Kidney glomerular epithelial cell (primary cell): ENCODE data around the gene MZB1.
"Not testable (repeated sequence)": the region's sequence is repeated elsewhere in the genome, so short reads cannot be mapped to it uniquely, and the experiment has no call there.

Source experiments
- DNase-seq: peaks from one replicate; lab custom pipeline; 2025; lab: John Stamatoyannopoulos, UW

The MZB1 gene

DNA sequence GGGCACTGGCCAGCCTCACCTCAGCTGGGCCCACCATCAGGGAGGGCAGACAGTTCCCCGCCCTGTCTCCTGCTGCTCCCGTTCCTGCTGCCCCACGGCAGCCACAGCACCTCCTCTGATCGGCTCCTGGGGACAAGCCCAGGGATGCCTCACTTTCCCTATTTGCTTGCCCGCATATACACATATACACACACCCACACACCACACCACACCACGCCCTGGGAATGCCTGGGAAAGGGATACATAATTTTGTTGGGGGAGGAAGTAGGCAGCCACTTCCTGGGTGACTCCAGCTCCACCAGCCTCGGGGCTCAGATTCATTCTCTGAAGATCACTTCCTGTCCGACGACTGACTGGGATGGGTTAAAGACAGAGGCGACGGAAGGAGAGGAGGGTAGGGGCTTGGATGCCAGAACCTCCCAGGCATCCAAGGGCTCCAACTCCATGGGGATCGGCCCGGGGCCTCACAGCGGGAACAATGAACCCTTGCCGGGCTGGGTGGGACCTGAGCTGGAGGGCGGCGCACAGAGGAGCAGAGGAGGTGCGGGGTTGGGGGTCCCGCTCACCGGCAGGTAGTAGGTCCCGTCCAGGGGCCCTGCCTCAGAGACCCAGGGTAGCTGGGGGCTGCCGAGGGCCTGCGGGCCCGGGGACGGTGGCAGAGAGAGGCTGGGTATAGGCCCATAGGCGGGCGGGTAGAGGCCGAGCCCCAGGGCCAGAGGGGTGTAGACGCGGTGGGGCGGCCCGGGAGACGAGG, 2.0 kb upstream of the MZB1 start:
- DNase-seq: no peak

DNA sequence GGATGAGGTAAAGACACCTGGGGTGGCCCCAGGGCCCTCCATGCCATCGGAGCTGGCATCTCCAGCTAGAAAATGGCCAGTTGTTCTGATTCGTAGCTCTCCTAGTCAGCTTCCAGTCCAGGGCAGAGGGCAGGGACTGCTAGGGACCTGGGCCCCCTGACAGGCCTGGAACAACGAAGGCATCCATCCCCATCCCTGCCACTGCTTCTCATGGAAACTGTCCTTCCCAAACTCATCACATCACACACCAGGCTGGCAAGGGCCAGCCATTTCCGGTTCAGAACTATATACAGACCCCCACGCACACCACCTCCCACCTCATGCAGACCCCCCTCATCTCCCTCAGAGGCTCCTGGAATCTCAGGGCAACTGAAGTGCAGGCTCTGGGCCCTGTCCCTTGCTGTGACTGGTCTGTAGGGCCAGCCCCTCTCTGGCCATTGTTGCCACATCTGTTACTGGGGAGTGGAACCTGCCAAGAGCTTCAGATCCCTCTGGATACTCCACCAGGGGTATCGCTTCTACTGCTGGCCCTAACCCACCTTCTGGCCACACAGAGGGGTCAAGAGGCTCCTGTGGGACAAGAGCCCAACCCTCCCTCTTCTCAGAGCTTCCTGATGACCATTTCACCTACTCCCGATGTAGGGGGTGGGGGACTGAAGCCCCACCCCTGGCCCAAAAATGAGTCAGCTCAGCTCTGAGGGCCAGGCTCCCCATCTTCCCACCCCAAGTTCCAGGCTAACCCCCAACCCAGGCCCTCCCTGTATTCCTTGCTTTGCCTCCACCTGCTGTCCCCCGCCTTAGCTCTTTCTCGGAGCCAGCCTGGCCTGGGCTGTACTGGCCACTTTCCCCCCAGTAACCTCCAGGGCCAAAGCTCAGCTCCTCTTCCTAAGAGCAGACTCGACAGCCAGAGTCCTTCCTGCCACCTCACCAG, 1.2 kb upstream of the MZB1 start:
- no peak for DNase-seq

DNA sequence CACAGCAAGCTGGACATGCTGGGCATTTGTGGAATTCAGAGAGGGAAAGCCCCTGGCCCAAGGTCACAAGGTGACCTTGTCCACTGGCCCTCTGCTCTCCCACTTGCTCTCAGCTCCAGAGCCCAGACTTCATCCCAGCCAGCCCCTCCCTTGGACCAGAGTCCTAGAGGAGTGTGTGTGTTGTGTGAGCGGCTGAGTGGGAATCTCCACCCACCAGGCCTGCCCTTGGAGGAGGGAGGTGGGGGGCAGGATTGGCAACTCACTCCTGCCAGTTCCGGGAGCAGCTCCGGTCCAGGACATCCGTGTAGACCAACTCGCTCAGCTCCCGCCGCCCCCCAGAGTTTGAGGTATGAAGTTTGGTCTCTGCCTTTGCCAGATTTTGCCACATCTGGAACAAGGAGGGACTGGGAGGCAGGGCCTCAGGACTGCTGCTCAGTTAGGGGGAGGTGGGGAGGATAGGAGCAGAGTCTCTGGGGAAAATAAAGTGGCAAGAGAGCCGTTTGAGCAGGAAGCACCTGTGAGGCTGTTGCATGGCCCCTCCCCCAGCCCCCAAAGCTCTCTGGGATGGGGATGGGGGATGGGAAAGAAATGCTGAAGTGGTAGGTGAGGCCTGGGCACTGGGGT, 1.4 kb downstream of the MZB1 start:
- peak; percentile 48 for DNase-seq

DNA sequence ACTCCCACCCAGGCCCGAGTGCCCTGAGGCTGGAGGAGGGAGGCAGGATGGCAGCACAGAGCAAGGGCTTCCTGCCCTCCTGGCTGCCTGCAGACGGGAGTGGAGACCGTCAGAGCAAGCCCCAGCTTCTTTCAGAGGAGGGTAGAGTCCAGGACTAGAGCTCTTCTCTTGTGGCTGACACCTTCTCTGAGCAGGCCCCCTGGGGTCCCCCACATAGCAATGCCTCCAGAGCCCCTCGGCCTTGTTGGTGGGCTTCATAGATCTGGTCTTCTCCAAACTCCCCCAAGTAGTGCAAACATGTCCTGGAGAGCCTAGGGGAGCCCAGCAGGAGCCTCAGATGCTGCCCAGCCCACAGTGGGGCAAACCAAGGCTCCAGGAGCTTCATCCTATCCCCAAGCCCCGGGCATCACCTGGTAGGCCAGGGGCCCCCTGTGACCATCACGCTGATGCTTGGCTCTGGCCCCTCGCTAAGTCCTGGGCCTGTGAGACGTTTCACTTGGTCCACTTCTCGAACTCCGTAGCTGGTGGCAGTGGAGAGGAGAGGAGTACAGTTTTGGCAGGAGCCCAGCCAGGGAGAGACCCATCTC, 2.0 kb downstream of the MZB1 start:
- DNase-seq: no peak

DNA sequence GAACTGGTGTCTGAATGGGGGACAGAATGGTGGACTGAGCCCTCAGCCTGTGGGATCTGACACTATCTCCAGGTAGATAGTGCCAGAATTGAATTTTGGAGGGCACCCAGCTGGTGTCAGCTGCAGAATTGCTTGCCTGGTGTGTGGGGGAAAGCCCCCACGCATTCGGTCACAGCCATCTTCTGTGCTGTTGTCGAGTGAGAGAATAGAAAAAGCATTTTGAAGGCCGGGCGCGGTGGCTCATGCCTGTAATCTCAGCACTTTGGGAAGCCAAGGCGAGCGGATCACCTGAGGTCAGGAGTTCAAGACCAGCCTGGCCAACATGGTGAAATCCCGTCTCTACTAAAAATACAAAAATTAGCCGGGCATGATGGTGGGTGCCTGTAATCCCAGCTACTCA, 2.8 kb downstream of the MZB1 start:
- not testable (repeated sequence) for DNase-seq

DNA sequence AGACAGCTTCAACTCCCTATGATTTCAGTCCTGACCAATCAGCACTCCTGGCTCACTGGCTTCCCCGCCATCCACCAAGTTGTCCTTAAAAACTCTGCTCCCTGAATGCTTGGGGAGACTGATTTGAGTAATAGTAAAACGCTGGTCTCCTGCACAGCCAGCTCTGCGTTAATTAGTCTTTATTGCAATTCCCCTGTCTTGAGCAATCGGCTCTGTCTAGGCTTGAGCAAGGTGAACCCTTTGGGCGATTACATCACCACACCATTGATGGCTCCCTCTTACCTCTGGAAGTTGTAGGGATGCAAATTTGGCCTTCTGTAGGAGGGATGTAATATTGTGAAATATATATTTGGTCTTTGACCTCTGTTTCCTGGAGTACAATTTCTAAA, 3.7 kb downstream of the MZB1 start:
- no peak for DNase-seq

DNA sequence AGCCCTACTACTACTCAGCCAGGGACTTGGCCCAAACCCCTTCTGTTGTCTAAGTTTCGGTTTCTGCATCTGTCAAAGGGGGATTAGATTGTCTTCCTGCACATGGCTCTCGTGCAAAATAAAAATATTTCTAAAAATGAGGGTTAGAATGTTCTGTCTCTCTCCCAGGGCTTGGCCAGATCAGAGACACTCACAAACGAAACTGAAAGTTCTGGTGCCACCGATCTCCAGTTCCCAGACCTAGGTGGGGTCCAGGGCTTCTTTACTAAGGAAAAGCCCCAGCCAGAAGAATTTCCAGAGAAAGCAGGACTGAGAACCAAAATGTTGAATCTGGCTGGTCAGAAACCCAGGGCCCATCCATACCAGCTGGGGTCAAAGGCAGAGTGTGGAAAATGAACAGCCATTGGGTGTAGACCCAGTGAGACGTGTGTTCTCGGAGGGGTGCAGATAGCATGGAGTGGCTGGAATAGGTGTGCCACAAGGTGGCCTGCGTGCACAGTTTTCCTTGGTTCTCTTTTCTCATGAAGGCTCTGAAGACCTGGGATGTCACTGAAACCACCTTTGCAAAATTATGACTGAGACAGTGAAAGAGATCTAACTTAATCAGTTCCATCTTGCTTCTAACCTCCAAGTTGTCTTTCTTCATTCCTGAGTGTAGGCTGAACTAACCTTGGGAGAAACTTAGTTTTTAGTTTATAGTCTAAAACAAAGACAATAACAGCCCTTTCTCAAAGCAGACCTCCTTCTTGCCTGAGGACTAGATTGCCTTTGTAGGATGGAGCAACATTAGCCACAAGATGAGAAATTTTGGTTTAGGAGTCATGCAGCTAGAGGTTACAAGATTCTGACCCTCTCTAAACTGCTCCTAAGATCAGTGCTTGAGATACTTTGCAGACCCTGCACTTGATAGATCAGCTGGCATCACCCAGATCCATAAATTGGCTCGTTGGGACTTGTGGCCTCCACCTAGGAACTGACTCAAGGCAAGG, 4.4 kb downstream of the MZB1 start:
- DNase-seq: no peak

DNA sequence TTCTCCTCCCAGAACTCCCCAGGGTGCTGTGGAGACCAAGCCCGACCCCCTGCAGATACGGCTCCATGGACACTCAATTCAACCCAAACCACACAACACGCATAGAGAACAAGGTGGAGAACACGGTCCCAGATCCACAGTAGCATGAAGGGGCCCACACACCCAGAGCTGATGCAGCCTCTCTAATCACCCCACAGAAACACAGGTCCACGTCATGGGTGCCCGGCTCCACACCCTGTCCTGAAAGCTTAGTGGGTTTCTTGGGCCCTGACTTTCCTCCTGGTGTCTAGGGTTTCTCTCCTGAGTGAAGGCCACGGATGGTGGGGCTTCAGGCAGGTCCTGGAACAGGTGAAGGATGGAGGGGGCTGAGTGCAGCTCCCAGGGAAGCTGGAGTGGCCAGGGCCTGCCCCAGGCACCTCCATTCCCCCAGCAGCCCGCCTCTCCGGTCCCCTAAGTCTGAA, 5.1 kb downstream of the MZB1 start:
- no peak for DNase-seq

DNA sequence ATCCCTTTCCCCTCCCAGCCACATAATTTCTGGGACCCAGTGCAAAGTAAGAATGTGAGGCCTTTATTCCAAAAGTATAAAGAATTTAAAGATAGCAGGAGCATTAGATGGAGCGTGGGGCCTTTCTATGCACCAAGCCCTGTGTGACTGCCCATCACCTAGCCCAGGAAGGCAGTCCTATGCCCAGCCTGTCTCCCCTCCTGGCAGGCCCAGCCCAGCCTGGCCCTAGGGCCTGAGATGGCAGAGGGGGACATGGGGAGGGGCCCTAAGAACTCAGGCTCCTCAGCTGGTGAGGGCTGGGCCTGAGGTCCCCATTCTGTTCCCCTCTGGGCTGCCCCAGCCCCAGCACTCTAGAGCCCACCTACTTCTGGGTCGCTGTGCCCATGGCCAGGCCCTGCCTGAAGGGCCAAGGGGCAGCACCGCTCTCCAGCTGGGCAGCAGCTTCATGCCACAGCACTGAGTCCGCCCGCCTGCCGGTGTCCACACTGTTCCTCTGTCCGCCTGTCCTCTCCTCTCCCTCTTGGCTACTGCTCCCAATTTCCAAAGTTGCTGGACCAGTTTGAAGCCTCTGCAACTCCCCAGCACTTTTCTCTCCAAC, 5.6 kb downstream of the MZB1 start:
- no peak for DNase-seq

DNA sequence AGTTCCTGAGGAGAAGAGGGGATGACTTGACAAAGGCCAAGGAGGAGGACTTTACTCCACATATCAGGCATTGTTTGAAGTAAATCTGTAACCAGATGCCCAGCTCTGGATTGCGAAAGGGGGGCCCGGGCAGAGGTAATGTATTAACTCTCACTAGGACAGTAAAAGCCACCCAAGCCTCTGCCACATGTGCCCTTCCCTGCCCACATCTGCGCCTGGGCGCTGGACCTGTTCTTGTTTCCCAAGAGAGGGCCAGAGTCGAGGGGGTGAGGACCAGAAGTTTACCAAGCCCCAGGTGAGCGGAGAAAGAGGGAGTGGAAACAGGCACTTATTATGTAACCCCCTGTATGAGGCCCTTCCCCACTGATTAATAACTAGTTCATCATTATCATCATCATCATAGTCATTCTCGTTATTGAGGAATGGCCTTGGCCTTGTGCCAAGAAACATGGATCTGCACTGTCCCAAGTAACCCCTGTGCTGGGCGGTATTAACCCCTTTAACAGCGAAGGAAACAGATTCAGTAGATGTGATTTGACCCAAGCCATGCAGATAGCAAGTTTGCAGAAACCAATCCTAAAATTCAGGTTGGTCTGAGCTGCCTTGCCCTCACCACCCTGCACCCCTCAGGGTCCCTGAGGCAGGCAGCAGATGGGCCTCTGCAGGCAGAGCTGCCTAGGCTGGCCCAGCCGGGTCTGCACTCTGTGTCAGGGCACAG, 6.3 kb downstream of the MZB1 start, which contains the start of gene SLC23A1:
Gene SLC23A1 (minus strand): TSS at position 23 of the 718 bp plus-strand sequence. CDS start 44 bp downstream, outside the sequence.
- DNase-seq: peak; percentile 43

DNA sequence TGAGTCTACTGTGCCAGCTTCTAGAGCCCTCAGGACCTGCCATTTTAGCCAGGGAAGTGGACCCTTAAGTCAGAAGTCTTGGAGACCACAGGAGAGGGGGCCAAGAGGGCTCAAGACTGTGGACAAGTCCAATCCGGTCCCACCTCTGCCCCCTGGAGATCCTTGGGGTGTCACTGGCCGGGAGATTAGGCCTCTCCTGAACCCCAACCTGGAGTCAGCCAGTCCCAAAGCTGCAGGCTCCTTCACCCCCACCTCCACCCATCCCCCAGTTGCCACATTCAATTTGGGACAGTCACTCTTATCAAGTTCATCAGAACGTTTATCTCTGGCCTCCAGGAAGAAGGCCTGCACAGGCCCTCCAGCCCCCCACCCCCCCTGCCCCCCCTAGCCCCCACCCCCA, 6.9 kb downstream of the MZB1 start:
- no peak for DNase-seq

DNA sequence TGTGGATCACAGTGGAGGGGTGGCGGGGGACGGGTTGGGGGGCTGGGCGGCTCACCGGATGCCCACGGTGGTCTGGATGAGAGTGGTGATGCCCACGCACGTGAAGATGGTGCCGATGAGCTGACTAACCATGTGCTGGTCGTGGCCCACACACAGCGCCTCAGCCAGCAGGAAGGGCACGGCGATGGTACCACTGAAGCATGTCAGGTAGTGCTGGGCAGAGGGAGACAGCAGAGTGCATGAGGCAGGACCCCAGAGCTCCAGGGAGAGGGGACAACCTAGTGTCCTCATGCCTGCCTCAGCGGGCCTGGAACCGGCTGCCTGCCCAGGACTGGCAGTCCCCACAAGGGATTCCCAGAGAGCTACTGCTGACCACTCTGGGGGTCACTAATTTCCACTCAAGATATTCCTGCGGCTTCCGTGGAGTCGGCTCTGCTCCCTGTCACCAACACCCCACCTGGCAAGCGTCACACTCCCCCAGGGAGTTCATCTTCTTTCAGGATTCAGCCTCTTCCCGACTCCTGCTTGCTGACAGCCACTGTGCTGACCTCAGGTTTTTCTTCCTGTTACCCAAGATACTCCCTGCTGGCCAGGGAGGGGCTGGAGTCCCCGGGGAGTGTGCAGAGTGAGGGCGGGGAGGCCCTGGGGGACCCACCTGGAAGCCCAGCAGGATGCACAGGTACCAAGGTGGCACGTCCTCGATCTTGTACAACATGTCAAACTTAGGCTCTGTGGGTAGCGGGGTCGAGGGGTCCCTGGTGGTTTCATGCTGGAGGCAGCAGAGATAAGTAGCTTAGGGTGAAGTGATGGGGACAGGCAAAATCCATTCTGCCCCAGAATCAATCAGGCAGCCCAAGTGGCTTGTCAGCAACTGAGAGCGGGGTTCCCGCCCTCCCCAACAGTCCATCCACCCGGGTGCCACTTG, 7.6 kb downstream of the MZB1 start:
- DNase-seq: no peak

DNA sequence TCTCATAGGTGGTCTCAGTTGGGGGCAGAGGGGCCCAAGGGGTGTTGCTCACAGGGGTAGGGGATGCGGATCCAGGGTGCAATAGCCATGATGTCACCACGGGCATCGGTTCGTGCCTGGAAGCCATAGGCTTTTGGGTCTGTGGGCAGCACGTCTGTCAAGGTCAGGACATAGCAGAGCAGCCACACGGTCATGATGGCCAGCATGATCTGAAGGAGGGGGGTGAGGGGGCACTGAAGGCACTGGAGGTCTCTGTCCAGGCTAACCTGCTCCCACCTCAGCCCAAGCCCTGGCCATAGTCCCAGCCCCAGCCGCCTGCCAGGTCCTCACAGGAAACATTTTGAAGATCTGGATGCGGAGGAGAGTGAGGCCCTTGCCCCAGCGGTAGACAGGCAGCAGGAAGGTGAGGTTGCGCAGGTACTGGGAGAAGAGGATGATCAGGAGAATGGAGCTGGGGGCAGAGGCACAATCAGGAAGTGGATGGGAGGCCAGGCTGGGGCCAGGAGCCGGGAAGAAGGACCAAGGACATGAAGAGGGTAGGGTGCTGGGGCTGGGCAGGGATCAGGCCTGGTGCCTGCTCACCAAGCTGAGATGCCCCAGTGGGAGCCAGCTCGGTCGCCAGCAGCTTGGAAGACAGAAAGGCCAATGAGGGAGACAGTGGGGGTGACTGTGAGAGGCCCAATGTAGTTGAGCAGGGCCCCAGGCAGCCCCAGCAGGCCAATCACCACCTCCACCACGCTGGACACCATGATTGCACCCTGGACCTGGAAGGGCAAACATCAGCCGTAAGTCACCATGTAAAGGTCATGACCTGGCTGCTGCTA, 9.9 kb downstream of the MZB1 start:
- DNase-seq: no peak

DNA sequence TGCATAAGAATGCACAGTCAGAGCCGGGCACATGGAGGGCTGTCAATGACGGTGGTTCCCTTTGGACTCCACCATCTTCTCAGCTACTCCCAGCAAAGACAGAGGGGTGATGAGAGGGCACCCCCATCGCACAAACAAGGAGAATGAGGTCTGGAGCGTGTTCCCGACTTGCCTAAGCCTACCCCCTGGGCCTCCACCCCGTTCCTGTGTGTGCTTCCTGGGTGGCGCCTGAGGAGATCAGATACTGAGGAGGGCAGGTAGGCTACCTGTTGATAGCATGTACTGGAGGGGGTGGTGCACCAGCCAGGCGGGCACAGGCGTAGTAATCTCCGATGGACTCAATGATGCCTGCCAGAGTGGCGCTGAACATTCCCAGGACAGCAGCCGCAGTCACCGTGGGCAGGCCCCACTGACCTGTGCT, 10.8 kb downstream of the MZB1 start:
- DNase-seq: no peak

DNA sequence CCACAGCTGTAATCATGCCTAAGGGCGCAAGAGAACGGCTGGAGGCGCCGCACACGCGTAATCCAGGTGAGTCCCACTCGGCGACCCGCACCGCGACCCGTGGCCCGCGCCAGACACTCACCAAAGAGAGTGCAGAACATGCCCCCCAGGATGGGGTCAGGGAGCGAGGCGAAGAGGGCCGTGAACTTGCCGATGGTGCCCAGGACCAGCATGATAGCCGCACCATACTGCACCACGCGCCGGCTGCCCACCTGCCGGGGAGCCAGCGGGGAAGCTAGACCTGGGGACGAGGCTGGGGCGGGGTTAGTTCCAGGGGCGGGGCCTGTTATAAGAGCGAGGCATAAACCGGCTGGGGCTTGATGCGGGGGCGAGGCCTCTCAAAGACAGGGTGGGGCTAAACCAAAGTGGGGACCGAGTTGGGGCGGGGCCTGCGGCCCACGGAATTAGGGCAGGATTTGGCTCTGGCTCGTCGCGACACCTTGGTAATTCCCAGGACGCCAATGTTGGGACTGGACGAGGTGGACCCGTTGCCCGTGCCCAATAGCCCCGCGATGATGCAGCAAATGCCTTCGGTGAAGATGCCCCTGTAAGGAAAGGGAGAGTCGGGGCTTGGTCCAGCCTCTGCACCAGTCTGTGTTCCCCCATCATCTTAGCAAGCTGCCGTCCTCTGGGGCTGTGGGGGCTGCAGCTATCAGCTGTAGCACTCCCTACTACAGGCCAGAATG, 11.4 kb downstream of the MZB1 start:
- no peak for DNase-seq

DNA sequence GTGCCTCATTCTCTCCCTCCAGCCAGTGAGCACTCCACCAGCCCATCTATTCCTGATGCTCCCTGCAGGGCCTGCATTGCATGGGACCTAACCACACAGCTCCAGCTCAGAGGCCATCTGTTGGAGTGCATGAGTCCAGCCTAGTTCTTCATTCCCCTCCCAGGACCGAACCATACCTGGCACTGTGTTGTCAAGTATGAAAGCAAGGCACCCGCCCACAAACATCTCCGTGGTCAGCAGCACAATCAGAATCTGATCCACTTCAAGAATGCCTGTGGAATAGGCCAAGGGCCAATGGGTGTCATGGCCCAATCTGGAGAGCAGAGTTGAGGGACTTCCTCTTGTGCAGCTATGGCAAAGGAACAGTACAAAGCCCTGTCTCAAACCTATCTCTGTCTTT, 12.5 kb downstream of the MZB1 start:
- no peak for DNase-seq

DNA sequence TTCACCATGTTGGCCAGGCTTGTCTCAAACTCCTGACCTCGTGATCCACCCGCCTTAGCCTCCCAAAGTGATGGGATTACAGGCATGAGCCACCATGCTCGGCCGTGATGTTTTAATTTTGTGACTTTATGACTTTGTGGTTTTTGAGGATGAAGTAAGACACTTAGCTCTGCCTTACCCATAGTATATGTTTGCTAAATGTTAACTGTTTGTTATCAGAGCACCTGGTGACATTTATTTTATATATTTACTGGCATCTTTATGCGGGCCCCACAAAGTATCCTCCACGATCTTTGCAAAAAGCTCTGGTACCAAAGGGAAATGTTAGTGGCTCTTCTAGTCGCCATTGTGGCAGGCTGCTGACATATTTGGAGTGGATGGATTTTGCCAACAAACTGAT, 13.3 kb downstream of the MZB1 start:
- DNase-seq: no peak
